GM12878 (cell line): ENCODE results near the gene MYO9B. TPM values are rescaled to one million over a fixed set of nuclear protein-coding genes. Genes with fewer than 3 reads are reported as not detected.

ENCODE experiments used
- ETV6 ChIP-seq, 2 experiments: fragments of 450-650 bp in 1 of 2; IDR thresholded peaks in 1 of 2; conservative IDR thresholded peaks in 1 of 2; 2 replicates each; pipeline ENCODE4 v1.6.1; 2014; ENCODE audit warnings: antibody characterized with exemption in 1 of 2, borderline replicate concordance in 1 of 2, low read depth in 1 of 2, mild to moderate bottlenecking in 1 of 2, moderate library complexity in 1 of 2
- LARP7 ChIP-seq: fragments of 450-650 bp; IDR thresholded peaks from 2 replicates; pipeline ENCODE4 v1.6.1; 2017; ENCODE audit warnings: mild to moderate bottlenecking
- RELA ChIP-seq: fragments of 450-650 bp; IDR thresholded peaks from 2 replicates; pipeline ENCODE4 v1.8.0; 2014; ENCODE audit warnings: borderline replicate concordance; ENCODE audit not compliant: partially characterized antibody
- SRF ChIP-seq, 2 experiments: IDR thresholded peaks; 2 replicates each; pipeline ENCODE4 v1.6.1; 2011; ENCODE audit warnings: low read depth in 2 of 2, low read length in 2 of 2, mild to moderate bottlenecking in 1 of 2, moderate library complexity in 1 of 2
- ZBTB40 ChIP-seq: fragments of 450-650 bp; IDR thresholded peaks from 2 replicates; pipeline ENCODE4 v1.6.1; 2016; ENCODE audit warnings: mild to moderate bottlenecking, moderate library complexity, borderline replicate concordance
- ZNF592 ChIP-seq: fragments of 450-650 bp; IDR thresholded peaks from 2 replicates; pipeline ENCODE4 v1.6.1; 2017; ENCODE audit warnings: mild to moderate bottlenecking, moderate library complexity
- ZNF687 ChIP-seq: fragments of 450-650 bp; IDR thresholded peaks from 2 replicates; pipeline ENCODE4 v1.6.1; 2017; ENCODE audit warnings: mild to moderate bottlenecking, moderate library complexity
- polyA plus RNA-seq, 11 experiments: library from polyadenylated mRNA; depleted of rRNA in 4 of 11; unstranded in 6 of 11; stranded (reverse) in 5 of 11; fragments of >200 nt; fragmentation: Nextera tagmentation in 4 of 11; fragmentation: Illumina TruSeq in 1 of 11; extraction: Ambion mirVana in 4 of 11; extraction: Trizol in 1 of 11; gene quantifications; 1 replicate in 1 of 11; 2 replicates in 10 of 11; pipeline versions ENCODE4 v1.2.1 to v1.2.3, GENCODE V29; 2011 to 2016; ENCODE audit warnings: inconsistent platforms in 2 of 11, missing spikeins in 2 of 11, low read depth in 1 of 11
- total RNA-seq, 4 experiments: library from RNA; depleted of rRNA in 3 of 4; stranded (reverse); fragments of >200 nt in 3 of 4; fragmentation: Illumina TruSeq in 1 of 4; extraction: Trizol in 1 of 4; gene quantifications; 2 replicates each; pipeline versions ENCODE4 v1.2.1 to v1.2.3, GENCODE V29; 2013 to 2021
- TF ChIP-seq, protein P1 (sequence below): IDR thresholded peaks from 2 replicates; pipeline ENCODE4 v1.6.1; 2012; ENCODE audit warnings: improper control_type of control experiment, low read depth, low read length; ENCODE audit not compliant: insufficient replicate concordance

Gene MYO9B
- total and polyA plus RNA-seq, 10 of the 15 experiments (the other 5 are each of a cell fraction or from before 2014, with no cell fraction given), result 5.4 to 165 (median 45.8) TPM

DNA sequence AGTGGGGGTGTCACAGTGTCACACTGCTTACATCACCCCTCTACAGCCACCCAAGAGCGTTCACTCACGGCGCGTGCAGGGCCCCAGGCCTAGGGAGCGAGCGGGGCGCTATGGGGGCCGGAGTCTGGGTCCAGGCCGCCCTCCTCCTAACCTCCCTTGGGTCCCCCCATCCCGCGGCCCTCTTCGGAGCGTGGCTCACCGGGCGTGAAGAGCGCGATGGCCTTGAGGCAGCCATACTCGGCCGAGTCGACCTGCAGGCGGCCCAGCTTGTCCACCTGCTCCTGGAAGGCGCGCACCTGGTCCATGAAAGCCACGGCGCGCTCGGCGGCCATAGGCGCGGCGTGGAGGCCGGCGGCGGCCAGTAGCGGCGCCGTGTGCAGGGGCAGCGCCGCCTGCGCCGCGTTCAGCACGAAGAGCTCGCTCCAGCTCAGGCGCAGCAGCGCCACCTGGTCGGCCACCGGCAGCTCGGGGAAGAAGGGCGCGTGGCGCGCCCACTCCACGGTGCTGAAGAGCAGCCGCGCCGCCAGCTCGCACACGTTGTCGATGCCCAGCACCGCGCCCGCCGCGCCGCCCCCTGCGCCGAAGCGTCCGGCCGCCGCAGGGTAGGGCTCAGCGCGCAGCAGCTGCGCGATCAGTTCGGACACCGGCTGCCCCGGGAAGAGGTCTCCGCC lies 159.9 kb downstream of the MYO9B start (continued):
- TF ChIP-seq, protein P1, sequence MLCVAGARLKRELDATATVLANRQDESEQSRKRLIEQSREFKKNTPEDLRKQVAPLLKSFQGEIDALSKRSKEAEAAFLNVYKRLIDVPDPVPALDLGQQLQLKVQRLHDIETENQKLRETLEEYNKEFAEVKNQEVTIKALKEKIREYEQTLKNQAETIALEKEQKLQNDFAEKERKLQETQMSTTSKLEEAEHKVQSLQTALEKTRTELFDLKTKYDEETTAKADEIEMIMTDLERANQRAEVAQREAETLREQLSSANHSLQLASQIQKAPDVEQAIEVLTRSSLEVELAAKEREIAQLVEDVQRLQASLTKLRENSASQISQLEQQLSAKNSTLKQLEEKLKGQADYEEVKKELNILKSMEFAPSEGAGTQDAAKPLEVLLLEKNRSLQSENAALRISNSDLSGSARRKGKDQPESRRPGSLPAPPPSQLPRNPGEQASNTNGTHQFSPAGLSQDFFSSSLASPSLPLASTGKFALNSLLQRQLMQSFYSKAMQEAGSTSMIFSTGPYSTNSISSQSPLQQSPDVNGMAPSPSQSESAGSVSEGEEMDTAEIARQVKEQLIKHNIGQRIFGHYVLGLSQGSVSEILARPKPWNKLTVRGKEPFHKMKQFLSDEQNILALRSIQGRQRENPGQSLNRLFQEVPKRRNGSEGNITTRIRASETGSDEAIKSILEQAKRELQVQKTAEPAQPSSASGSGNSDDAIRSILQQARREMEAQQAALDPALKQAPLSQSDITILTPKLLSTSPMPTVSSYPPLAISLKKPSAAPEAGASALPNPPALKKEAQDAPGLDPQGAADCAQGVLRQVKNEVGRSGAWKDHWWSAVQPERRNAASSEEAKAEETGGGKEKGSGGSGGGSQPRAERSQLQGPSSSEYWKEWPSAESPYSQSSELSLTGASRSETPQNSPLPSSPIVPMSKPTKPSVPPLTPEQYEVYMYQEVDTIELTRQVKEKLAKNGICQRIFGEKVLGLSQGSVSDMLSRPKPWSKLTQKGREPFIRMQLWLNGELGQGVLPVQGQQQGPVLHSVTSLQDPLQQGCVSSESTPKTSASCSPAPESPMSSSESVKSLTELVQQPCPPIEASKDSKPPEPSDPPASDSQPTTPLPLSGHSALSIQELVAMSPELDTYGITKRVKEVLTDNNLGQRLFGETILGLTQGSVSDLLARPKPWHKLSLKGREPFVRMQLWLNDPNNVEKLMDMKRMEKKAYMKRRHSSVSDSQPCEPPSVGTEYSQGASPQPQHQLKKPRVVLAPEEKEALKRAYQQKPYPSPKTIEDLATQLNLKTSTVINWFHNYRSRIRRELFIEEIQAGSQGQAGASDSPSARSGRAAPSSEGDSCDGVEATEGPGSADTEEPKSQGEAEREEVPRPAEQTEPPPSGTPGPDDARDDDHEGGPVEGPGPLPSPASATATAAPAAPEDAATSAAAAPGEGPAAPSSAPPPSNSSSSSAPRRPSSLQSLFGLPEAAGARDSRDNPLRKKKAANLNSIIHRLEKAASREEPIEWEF, result no peak
- peak; percentile 95 for TF ChIP-seq ZNF687
- TF ChIP-seq LARP7, result peak; percentile 99
- TF ChIP-seq RELA, result peak; percentile 18
- TF ChIP-seq ZNF592, result peak; percentile 80; the same call in 1 of the 2 replicates
- TF ChIP-seq ZBTB40, result no peak
- TF ChIP-seq SRF (IDR thresholded peaks at IDR 0.05; ENCODE audit: low read depth in 2 of 2, low read length in 2 of 2), result no peak
- no peak for TF ChIP-seq ETV6 (conservative IDR thresholded peaks at IDR 0.05 in 1 of 2, IDR thresholded peaks at IDR 0.05 in 1 of 2; ENCODE audit: borderline replicate concordance in 1 of 2, low read depth in 1 of 2)
